Body of pancreas (tissue), 4 donors: Measurements from ENCODE around the gene BEST2.

Source experiments
- CTCF ChIP-seq, 7 experiments: fragments of 450-650 bp in 4 of 7; fragments of 200-600 bp in 3 of 7; sonication (generic) in 3 of 7; IDR thresholded peaks; one replicate each; pipeline ENCODE4 v1.5.1; 2016 to 2019; ENCODE audit warnings: antibody characterized with exemption in 7 of 7
- POLR2A ChIP-seq, 3 donors: fragments of 450-650 bp; IDR thresholded peaks; one replicate each; pipeline ENCODE4 v1.6.1; 2016; ENCODE audit warnings: antibody characterized with exemption in 3 of 3, mild to moderate bottlenecking in 2 of 3

- TF ChIP-seq CTCF (IDR thresholded peaks at IDR 0.05) = no peak
- no peak for TF ChIP-seq POLR2A (IDR thresholded peaks at IDR 0.05)
These were observed at the start of gene BEST2 for GRCh38 chr19:12751635-12752034.
